Subcutaneous adipose tissue (tissue), 4 donors: ENCODE measurements around the gene MEGF11. TPM values are rescaled to one million over a fixed set of nuclear protein-coding genes. Genes with fewer than 3 reads are reported as not detected.

ENCODE experiments used
- CTCF ChIP-seq: fragments of 450-650 bp; IDR thresholded peaks from one replicate; pipeline ENCODE4 v1.5.1; 2016; ENCODE audit warnings: low read depth, mild to moderate bottlenecking, control low read depth, antibody characterized with exemption, moderate library complexity
- total RNA-seq, 4 donors: library from RNA; depleted of rRNA; stranded (reverse); fragments of >200 nt; gene quantifications; one replicate each; pipeline ENCODE4 v1.1.0, GENCODE V29; 2016

Gene MEGF11
- total RNA-seq, 4 donors from 2014 or later: not detected

GRCh38 chr15:66131200-66131599 lies 122.3 kb downstream of the MEGF11 start:
- TF ChIP-seq CTCF: no peak

GRCh38 chr15:66130496-66131034 lies 123.0 kb downstream of the MEGF11 start:
- no peak for TF ChIP-seq CTCF

- TF ChIP-seq CTCF: no peak
Measured at GRCh38 chr15:66129586-66129985, 124.0 kb downstream of the MEGF11 start.

- TF ChIP-seq CTCF: no peak
Measured at GRCh38 chr15:66128116-66128680, 125.4 kb downstream of the MEGF11 start.

GRCh38 chr15:66126456-66126855 lies 127.1 kb downstream of the MEGF11 start:
- no peak for TF ChIP-seq CTCF

- no peak for TF ChIP-seq CTCF
Measured at GRCh38 chr15:66126031-66126441, 127.5 kb downstream of the MEGF11 start.

GRCh38 chr15:66124651-66125050 lies 128.9 kb downstream of the MEGF11 start:
- no peak for TF ChIP-seq CTCF
